ENCODE measurements around the gene UBE2Z. TPM values are rescaled to one million over a fixed set of nuclear protein-coding genes. Genes with fewer than 3 reads are reported as not detected.
"Not testable (repeated sequence)": the region's sequence is repeated elsewhere in the genome, so short reads cannot be mapped to it uniquely, and the experiment has no call there.

UBE2Z gene
- total RNA-seq, 1 donor from 2014 or later, result 72.1 TPM

- peaks cover 5% of the 10 kb centered on the region for H3K4me1 Mint-ChIP-seq (ENCODE audit: unreplicated experiment)
- peak; percentile 96 for DNase-seq (ENCODE audit: extremely low spot score, unreplicated experiment)
- TF ChIP-seq CTCF (conservative IDR thresholded peaks at IDR 0.05), result no peak
- peak within 1 kb of the TSS; percentile 96 for H3K27ac Mint-ChIP-seq
- H3K4me3 Mint-ChIP-seq, result peak within 1 kb of the TSS; percentile 98
- no peaks in the 10 kb centered on the region for H3K9me3 Mint-ChIP-seq
- H3K27me3 Mint-ChIP-seq, result no peaks in the 10 kb centered on the region
- H3K36me3 Mint-ChIP-seq, result no peaks in the 10 kb centered on the region
These were observed 36.5 kb downstream of the UBE2Z start, which contains the start of gene SNF8 for GRCh38 chr17:48944515-48945260. Gene SNF8, minus strand, starts transcription at chr17:48944842. Its CDS starts 108 bp downstream, at chr17:48944734.

- Mint-ChIP-seq H3K27ac (peak overlapping the region; percentile 92), H3K4me3 (peak overlapping the region; percentile 98)
- not testable (repeated sequence) for H3K4me1 Mint-ChIP-seq (ENCODE audit: unreplicated experiment); H3K36me3 Mint-ChIP-seq; H3K9me3 Mint-ChIP-seq; H3K27me3 Mint-ChIP-seq; DNase-seq (ENCODE audit: extremely low spot score, unreplicated experiment)
These were observed 37.0 kb downstream of the UBE2Z start for GRCh38 chr17:48945261-48945651.

- H3K27ac Mint-ChIP-seq, result no peak overlapping the region
- H3K9me3 Mint-ChIP-seq, result no peaks in the 10 kb centered on the region
- no peak for DNase-seq (ENCODE audit: extremely low spot score, unreplicated experiment)
- TF ChIP-seq CTCF (conservative IDR thresholded peaks at IDR 0.05), result no peak
- peaks cover 2% of the 10 kb centered on the region for H3K27me3 Mint-ChIP-seq
- peaks cover 8% of the 10 kb centered on the region for H3K4me1 Mint-ChIP-seq (ENCODE audit: unreplicated experiment)
- H3K36me3 Mint-ChIP-seq, result no peaks in the 10 kb centered on the region
- no peak overlapping the region for H3K4me3 Mint-ChIP-seq
These were observed 43.4 kb downstream of the UBE2Z start for GRCh38 chr17:48951572-48951971.

GRCh38 chr17:48952904-48953303 lies 44.7 kb downstream of the UBE2Z start:
- H3K4me3 Mint-ChIP-seq, result no peak overlapping the region
- H3K27ac Mint-ChIP-seq, result no peak overlapping the region
- no peaks in the 10 kb centered on the region for H3K9me3 Mint-ChIP-seq
- no peaks in the 10 kb centered on the region for H3K36me3 Mint-ChIP-seq
- DNase-seq (ENCODE audit: extremely low spot score, unreplicated experiment), result no peak
- H3K27me3 Mint-ChIP-seq, result peaks cover 2% of the 10 kb centered on the region
- peaks cover 8% of the 10 kb centered on the region for H3K4me1 Mint-ChIP-seq (ENCODE audit: unreplicated experiment)
- TF ChIP-seq CTCF (conservative IDR thresholded peaks at IDR 0.05), result no peak

GRCh38 chr17:48954300-48954755 lies 46.1 kb downstream of the UBE2Z start:
- Mint-ChIP-seq H3K27ac (no peak overlapping the region), H3K27me3 (peaks cover 6% of the 10 kb centered on the region), H3K9me3 (no peaks in the 10 kb centered on the region), H3K4me1 (ENCODE audit: unreplicated experiment) (peaks cover 8% of the 10 kb centered on the region), H3K36me3 (no peaks in the 10 kb centered on the region), H3K4me3 (no peak overlapping the region)
- DNase-seq (ENCODE audit: extremely low spot score, unreplicated experiment), result no peak
- peak; percentile 55 for TF ChIP-seq CTCF (conservative IDR thresholded peaks at IDR 0.05)

GRCh38 chr17:48960834-48961515 lies 52.8 kb downstream of the UBE2Z start:
- peaks cover 19% of the 10 kb centered on the region for H3K27me3 Mint-ChIP-seq
- H3K27ac Mint-ChIP-seq, result no peak overlapping the region
- no peaks in the 10 kb centered on the region for H3K36me3 Mint-ChIP-seq
- no peak for TF ChIP-seq CTCF (conservative IDR thresholded peaks at IDR 0.05)
- DNase-seq (ENCODE audit: extremely low spot score, unreplicated experiment), result no peak
- peaks cover 9% of the 10 kb centered on the region for H3K4me1 Mint-ChIP-seq (ENCODE audit: unreplicated experiment)
- peak overlapping the region; percentile 41 for H3K4me3 Mint-ChIP-seq
- H3K9me3 Mint-ChIP-seq, result no peaks in the 10 kb centered on the region
